Hematopoietic multipotent progenitor cell treated with erythropoietin and hydrocortisone succinate and interleukin-3 and kit ligand, for 17 days (in vitro differentiated cells): ENCODE measurements around the gene ZMYM4.

ENCODE experiments used
- DNase-seq: peaks from one replicate; pipeline ENCODE4 v3.0.0-alpha.2; 2015; ENCODE audit warnings: low spot score

ZMYM4 gene

GRCh38 chr1:35278886-35279554 is 10.5 kb downstream of the ZMYM4 start:
- no peak for DNase-seq

- DNase-seq = no peak
Measured at GRCh38 chr1:35279555-35279904, 11.0 kb downstream of the ZMYM4 start.

GRCh38 chr1:35280006-35280405 is 11.5 kb downstream of the ZMYM4 start:
- DNase-seq = no peak

- no peak for DNase-seq
Measured at GRCh38 chr1:35281565-35281964, 13.1 kb downstream of the ZMYM4 start.

- DNase-seq = no peak
Measured at GRCh38 chr1:35282172-35282571, 13.7 kb downstream of the ZMYM4 start.

- no peak for DNase-seq
Measured at GRCh38 chr1:35284852-35285251, 16.3 kb downstream of the ZMYM4 start.

- DNase-seq = no peak
Measured at GRCh38 chr1:35285771-35286606, 17.5 kb downstream of the ZMYM4 start.

GRCh38 chr1:35287807-35288640 is 19.5 kb downstream of the ZMYM4 start:
- no peak for DNase-seq

- DNase-seq = no peak
Measured at GRCh38 chr1:35288761-35289160, 20.3 kb downstream of the ZMYM4 start.

- no peak for DNase-seq
Measured at GRCh38 chr1:35290452-35290851, 21.9 kb downstream of the ZMYM4 start.

GRCh38 chr1:35294809-35295208 is 26.3 kb downstream of the ZMYM4 start:
- DNase-seq = no peak

- no peak for DNase-seq
Measured at GRCh38 chr1:35297886-35298285, 29.4 kb downstream of the ZMYM4 start.

- no peak for DNase-seq
Measured at GRCh38 chr1:35298464-35298863, 30.0 kb downstream of the ZMYM4 start.

GRCh38 chr1:35300376-35300775 is 31.9 kb downstream of the ZMYM4 start:
- DNase-seq = no peak

- no peak for DNase-seq
Measured at GRCh38 chr1:35301674-35302392, 33.3 kb downstream of the ZMYM4 start.

- no peak for DNase-seq
Measured at GRCh38 chr1:35305383-35305782, 36.9 kb downstream of the ZMYM4 start.

GRCh38 chr1:35315649-35316048 is 47.1 kb downstream of the ZMYM4 start:
- DNase-seq = no peak

- DNase-seq = no peak
Measured at GRCh38 chr1:35316264-35316663, 47.8 kb downstream of the ZMYM4 start.

GRCh38 chr1:35319988-35320713 is 51.6 kb downstream of the ZMYM4 start:
- DNase-seq = no peak

GRCh38 chr1:35320937-35321336 is 52.4 kb downstream of the ZMYM4 start:
- DNase-seq = no peak

- no peak for DNase-seq
Measured at GRCh38 chr1:35324486-35324885, 56.0 kb downstream of the ZMYM4 start.
